Stimulated activated memory B cell treated with anti-CD40 and anti-IgM and Interleukin-4, amounts not matched to agents 10 μg/mL and 1 μg/mL and 100 μg/mL, for 72 hours (primary cell): ENCODE measurements around the gene MCUB.
A peak's percentile ranks its signal among the peaks of the same experiment; 100 is the strongest.
"Not testable (repeated sequence)": the region's sequence is repeated elsewhere in the genome, so short reads cannot be mapped to it uniquely, and the experiment has no call there.

Source experiments
- ATAC-seq: fragments of 150-1000 bp; cut with Tn5 transposase; 2 replicates; pipeline ENCODE4 v1.10.0; 2021
- H3K27ac Mint-ChIP-seq: one replicate; pipeline ENCODE4 v1.8.0; 2022; ENCODE audit warnings: mild to moderate bottlenecking, mixed read lengths
- H3K27me3 Mint-ChIP-seq: one replicate; pipeline ENCODE4 v1.8.0; 2022; ENCODE audit warnings: mixed read lengths
- H3K36me3 Mint-ChIP-seq: one replicate; pipeline ENCODE4 v1.8.0; 2022; ENCODE audit warnings: mixed read lengths
- H3K4me1 Mint-ChIP-seq: one replicate; pipeline ENCODE4 v1.8.0; 2022; ENCODE audit warnings: mixed read lengths
- H3K4me3 Mint-ChIP-seq: one replicate; pipeline ENCODE4 v1.8.0; 2022; ENCODE audit warnings: mild to moderate bottlenecking, moderate library complexity, mixed read lengths
- H3K9me3 Mint-ChIP-seq: one replicate; pipeline ENCODE4 v1.8.0; 2022; ENCODE audit warnings: mixed read lengths

Gene MCUB

GRCh38 chr4:109673303-109673702 lies 113.3 kb downstream of the MCUB start:
- Mint-ChIP-seq H3K27me3 (no peaks in the 10 kb centered on the region), H3K36me3 (peaks cover 46% of the 10 kb centered on the region), H3K4me1 (peaks cover 5% of the 10 kb centered on the region), H3K4me3 (no peak overlapping the region), H3K9me3 (peaks cover 6% of the 10 kb centered on the region), H3K27ac (no peak overlapping the region)
- ATAC-seq: no peak

- Mint-ChIP-seq H3K27me3 (no peaks in the 10 kb centered on the region), H3K36me3 (peaks cover 36% of the 10 kb centered on the region), H3K4me3 (no peak overlapping the region), H3K4me1 (no peaks in the 10 kb centered on the region), H3K9me3 (peaks cover 6% of the 10 kb centered on the region), H3K27ac (no peak overlapping the region)
- ATAC-seq: peak; percentile 36
Observed at GRCh38 chr4:109675181-109675580, 115.1 kb downstream of the MCUB start.

GRCh38 chr4:109675843-109676242 lies 115.8 kb downstream of the MCUB start:
- Mint-ChIP-seq H3K36me3 (peaks cover 40% of the 10 kb centered on the region), H3K4me3 (no peak overlapping the region), H3K9me3 (peaks cover 6% of the 10 kb centered on the region), H3K4me1 (no peaks in the 10 kb centered on the region), H3K27me3 (no peaks in the 10 kb centered on the region), H3K27ac (no peak overlapping the region)
- no peak for ATAC-seq

GRCh38 chr4:109676886-109677285 lies 116.8 kb downstream of the MCUB start:
- ATAC-seq: no peak
- Mint-ChIP-seq H3K27me3 (no peaks in the 10 kb centered on the region), H3K4me1 (no peaks in the 10 kb centered on the region), H3K9me3 (no peaks in the 10 kb centered on the region), H3K27ac (peak overlapping the region; percentile 18), H3K4me3 (no peak overlapping the region), H3K36me3 (peaks cover 30% of the 10 kb centered on the region)

GRCh38 chr4:109678472-109678871 lies 118.4 kb downstream of the MCUB start:
- H3K36me3 Mint-ChIP-seq: peaks cover 37% of the 10 kb centered on the region
- H3K4me3 Mint-ChIP-seq: not testable (repeated sequence)

GRCh38 chr4:109678925-109679324 lies 118.9 kb downstream of the MCUB start:
- Mint-ChIP-seq H3K4me1 (peaks cover 13% of the 10 kb centered on the region), H3K36me3 (peaks cover 33% of the 10 kb centered on the region)
- H3K9me3 Mint-ChIP-seq, ATAC-seq, H3K27me3 Mint-ChIP-seq, H3K4me3 Mint-ChIP-seq, H3K27ac Mint-ChIP-seq: not testable (repeated sequence)

More at GRCh38 chr4:109678472-109678871, 118.4 kb downstream of the MCUB start:
- not testable (repeated sequence) for H3K27me3 Mint-ChIP-seq, H3K4me1 Mint-ChIP-seq, H3K9me3 Mint-ChIP-seq, H3K27ac Mint-ChIP-seq, ATAC-seq

DNA sequence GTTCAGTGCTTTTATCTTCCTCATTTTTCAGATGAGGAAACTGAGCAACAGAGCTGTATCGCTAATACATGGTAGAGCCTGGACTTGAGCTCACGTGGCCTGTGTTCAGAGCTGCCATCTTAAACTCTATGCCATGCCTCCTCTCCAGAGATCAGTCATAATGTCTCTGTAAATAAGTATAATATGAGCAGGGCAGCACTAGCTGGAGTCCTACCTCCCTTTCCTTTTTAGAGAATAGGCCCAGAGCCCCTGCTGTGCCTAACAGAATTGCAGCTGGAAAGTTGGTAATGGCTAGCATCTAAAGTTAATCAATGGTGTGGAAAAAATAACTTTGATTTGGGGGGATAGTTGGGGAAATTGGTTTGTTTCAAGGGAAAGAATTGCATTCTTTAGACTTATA lies 122.8 kb downstream of the MCUB start:
- Mint-ChIP-seq H3K27ac (peak overlapping the region; percentile 59), H3K36me3 (peaks cover 39% of the 10 kb centered on the region), H3K4me1 (peaks cover 17% of the 10 kb centered on the region), H3K9me3 (no peaks in the 10 kb centered on the region), H3K4me3 (no peak overlapping the region), H3K27me3 (no peaks in the 10 kb centered on the region)
- ATAC-seq: no peak

DNA sequence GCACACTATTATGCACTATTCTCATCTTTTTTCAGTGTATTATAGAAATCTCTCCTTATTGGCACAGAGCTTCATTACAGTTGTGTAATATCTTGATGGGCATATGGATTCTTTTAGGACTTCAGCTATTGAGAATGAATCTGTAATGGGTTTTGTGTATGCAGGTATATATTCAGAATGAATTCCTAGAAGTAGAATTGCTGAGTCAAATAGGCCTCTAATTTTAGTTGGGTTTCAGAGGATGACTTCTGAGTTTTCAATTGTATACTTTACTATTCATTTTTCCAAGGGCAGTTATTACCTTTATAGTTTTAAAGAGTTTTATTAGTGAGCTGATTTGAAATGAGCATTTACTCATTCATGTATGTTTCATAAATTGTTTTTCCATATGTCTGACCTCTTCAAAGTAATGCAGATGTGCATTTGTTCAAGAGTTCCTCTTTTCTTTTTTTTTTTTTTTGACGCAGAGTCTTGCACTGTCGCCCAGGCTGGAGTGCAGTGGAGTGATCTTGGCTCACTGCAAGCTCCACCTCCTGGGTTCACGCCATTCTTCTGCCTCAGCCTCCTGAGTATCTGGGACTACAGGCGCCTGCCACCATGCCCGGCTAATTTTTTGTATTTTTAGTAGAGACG lies 123.7 kb downstream of the MCUB start:
- Mint-ChIP-seq H3K27ac (peak overlapping the region; percentile 59), H3K4me1 (peaks cover 17% of the 10 kb centered on the region), H3K36me3 (peaks cover 42% of the 10 kb centered on the region), H3K4me3 (no peak overlapping the region), H3K9me3 (no peaks in the 10 kb centered on the region), H3K27me3 (no peaks in the 10 kb centered on the region)
- ATAC-seq: peak; percentile 45

DNA sequence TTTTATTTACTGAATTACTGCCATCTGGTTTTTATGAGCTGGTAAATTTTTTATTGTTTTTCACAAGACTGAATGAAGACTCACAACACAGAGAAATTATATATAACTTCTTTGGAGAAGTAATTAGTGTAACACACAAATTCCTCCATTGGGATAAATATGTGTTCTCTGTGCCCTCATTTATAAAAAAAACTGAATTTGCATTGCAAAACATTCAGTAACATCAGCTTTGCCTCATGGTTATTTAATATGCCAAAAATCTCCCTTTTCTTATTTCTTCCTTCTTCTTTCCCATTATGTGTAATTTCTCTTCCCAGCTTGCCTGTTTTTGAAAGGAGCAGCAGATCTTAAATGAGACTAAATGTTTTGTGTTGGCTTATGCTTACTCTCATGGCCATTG lies 124.7 kb downstream of the MCUB start:
- peaks cover 38% of the 10 kb centered on the region for H3K36me3 Mint-ChIP-seq

DNA sequence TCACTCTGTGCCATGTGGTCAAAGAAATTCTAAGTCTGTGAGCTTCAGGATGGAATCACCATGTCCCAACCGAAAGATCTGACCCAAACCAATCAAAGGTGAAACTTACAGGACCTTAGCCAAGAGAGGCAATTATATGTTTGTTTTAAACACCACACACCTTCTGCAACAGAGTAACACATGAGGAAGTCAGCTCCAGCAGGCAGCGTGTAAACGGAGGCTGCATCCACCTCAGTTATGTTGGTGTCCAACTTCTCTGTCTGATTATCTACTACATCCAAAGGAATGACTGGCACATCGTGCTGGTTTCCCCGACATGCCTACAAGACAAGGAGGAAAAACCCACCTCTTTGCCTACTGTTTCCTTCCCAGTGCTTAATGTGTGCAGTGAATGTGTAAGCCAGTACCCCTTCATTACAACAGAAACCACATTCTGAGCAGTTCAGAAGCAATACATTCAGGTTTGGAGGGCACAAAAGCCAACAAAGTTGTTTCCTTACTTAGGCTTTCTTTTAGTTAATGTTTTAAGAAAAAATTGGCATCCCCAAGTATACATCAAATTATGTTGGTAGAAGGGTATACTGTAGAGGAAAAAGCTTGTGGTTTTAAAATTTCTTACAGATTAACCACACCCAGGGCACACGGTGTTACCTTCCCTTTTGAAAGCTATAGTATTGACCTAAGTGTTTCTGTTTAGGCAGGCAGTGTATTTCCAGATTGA lies 130.8 kb downstream of the MCUB start:
- Mint-ChIP-seq H3K36me3 (peaks cover 41% of the 10 kb centered on the region), H3K27me3 (no peaks in the 10 kb centered on the region), H3K27ac (peak overlapping the region; percentile 32), H3K4me1 (peaks cover 17% of the 10 kb centered on the region), H3K4me3 (no peak overlapping the region), H3K9me3 (no peaks in the 10 kb centered on the region)
- peak; percentile 51 for ATAC-seq

More for the DNA sequence above, 124.7 kb downstream of the MCUB start:
- no peak for ATAC-seq
- no peaks in the 10 kb centered on the region for H3K27me3 Mint-ChIP-seq
- no peak overlapping the region for H3K4me3 Mint-ChIP-seq
- H3K9me3 Mint-ChIP-seq: no peaks in the 10 kb centered on the region
- H3K27ac Mint-ChIP-seq: no peak overlapping the region
- H3K4me1 Mint-ChIP-seq: peaks cover 17% of the 10 kb centered on the region

DNA sequence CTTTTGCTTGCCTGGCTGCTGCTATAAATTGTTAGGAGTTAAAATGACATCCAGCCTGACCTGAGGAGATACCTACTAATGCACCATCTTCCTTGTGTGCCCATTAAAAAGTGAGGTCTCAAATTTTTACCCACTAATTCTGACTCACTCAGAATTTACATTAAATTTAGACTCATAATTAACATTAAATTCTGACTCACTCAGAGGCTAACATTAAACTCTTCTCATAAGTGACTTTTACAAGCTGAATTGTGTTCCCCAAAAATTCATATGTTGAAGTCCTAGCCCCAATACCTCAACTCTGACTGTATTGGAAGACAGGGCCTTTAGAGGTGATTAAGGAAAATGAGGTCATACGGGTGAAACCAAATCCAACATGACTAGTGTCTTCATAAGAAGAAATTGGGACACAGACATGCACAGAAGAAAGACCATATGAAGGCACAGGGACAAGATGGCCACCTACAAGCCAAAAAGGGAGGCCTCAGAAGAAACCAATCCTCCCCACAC lies 131.4 kb downstream of the MCUB start:
- Mint-ChIP-seq H3K27me3 (no peaks in the 10 kb centered on the region), H3K36me3 (peaks cover 41% of the 10 kb centered on the region), H3K4me3 (no peak overlapping the region), H3K27ac (peak overlapping the region; percentile 32), H3K9me3 (no peaks in the 10 kb centered on the region), H3K4me1 (peaks cover 17% of the 10 kb centered on the region)
- no peak for ATAC-seq

DNA sequence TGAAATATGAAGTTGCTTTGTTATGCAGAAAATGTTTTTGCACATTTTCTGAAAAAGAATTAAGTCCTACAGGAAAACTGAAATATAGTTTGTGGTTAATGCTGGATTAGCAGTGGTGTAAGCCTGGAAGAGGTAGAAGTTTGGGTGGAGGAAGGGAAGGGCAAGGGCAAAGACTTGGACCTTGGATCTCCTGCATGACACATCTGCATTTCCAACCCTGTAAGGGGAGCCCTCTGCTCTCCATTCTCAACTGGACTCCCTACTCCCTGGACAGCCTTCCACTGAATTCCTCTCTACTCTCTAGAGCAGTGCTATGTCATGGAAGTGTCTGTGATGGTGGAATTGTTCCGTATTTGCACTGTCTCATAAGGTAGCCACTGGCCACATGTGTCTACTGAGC lies 138.6 kb downstream of the MCUB start:
- Mint-ChIP-seq H3K27ac (no peak overlapping the region), H3K27me3 (no peaks in the 10 kb centered on the region), H3K4me1 (peaks cover 23% of the 10 kb centered on the region), H3K36me3 (peaks cover 19% of the 10 kb centered on the region), H3K9me3 (no peaks in the 10 kb centered on the region), H3K4me3 (no peak overlapping the region)
- ATAC-seq: no peak

- H3K4me1 Mint-ChIP-seq: peaks cover 29% of the 10 kb centered on the region
- H3K27me3 Mint-ChIP-seq: no peaks in the 10 kb centered on the region
- no peak overlapping the region for H3K27ac Mint-ChIP-seq
- H3K4me3 Mint-ChIP-seq: no peak overlapping the region
- no peak for ATAC-seq
- H3K36me3 Mint-ChIP-seq: peaks cover 11% of the 10 kb centered on the region
- H3K9me3 Mint-ChIP-seq: no peaks in the 10 kb centered on the region
Observed at GRCh38 chr4:109699553-109700225, 139.6 kb downstream of the MCUB start.

- H3K27me3 Mint-ChIP-seq: no peaks in the 10 kb centered on the region
- H3K36me3 Mint-ChIP-seq: peaks cover 10% of the 10 kb centered on the region
- no peaks in the 10 kb centered on the region for H3K9me3 Mint-ChIP-seq
- peak overlapping the region; percentile 91 for H3K27ac Mint-ChIP-seq
- ATAC-seq: no peak
- peaks cover 29% of the 10 kb centered on the region for H3K4me1 Mint-ChIP-seq
- H3K4me3 Mint-ChIP-seq: peak overlapping the region; percentile 85
Observed at GRCh38 chr4:109701566-109702410, 141.7 kb downstream of the MCUB start.
